NCI-H146 treated with DMSO at 0.1 percent for 48 hours (cell line): ENCODE results near the gene KLK14.

ENCODE experiments used
- DNase-seq: peaks from one replicate; lab custom pipeline; 2025; ENCODE audit not compliant: unreplicated experiment; lab: John Stamatoyannopoulos, UW

Gene KLK14

GRCh38 chr19:51108805-51109146 lies 26.1 kb upstream of the KLK14 start:
- no peak for DNase-seq

- peak; percentile 98 for DNase-seq
Observed at GRCh38 chr19:51108066-51108804, 25.5 kb upstream of the KLK14 start, which contains the start of gene CTU1. Gene CTU1, minus strand, starts transcription at chr19:51108409. Its CDS starts 3,840 bp downstream, at chr19:51104569.

- DNase-seq, result no peak
Observed at GRCh38 chr19:51107406-51108065, 24.8 kb upstream of the KLK14 start.

GRCh38 chr19:51103926-51104341 lies 21.2 kb upstream of the KLK14 start:
- DNase-seq, result no peak

- no peak for DNase-seq
Observed at GRCh38 chr19:51102991-51103390, 20.3 kb upstream of the KLK14 start.

- DNase-seq, result no peak
Observed at GRCh38 chr19:51101171-51101865, 18.6 kb upstream of the KLK14 start.

GRCh38 chr19:51100601-51101000 lies 17.9 kb upstream of the KLK14 start:
- no peak for DNase-seq

GRCh38 chr19:51099047-51099382 lies 16.3 kb upstream of the KLK14 start:
- DNase-seq, result no peak

- no peak for DNase-seq
Observed at GRCh38 chr19:51098365-51099046, 15.8 kb upstream of the KLK14 start.

- no peak for DNase-seq
Observed at GRCh38 chr19:51097796-51098195, 15.1 kb upstream of the KLK14 start.

- peak; percentile 14 for DNase-seq
Observed at GRCh38 chr19:51097166-51097738, 14.6 kb upstream of the KLK14 start.

- DNase-seq, result no peak
Observed at GRCh38 chr19:51096473-51097165, 13.9 kb upstream of the KLK14 start.

GRCh38 chr19:51094696-51095279 lies 12.1 kb upstream of the KLK14 start:
- DNase-seq, result no peak

- DNase-seq, result no peak
Observed at GRCh38 chr19:51093510-51094345, 11.0 kb upstream of the KLK14 start.

- no peak for DNase-seq
Observed at GRCh38 chr19:51093101-51093500, 10.4 kb upstream of the KLK14 start.

GRCh38 chr19:51091895-51092873 lies 9.5 kb upstream of the KLK14 start:
- no peak for DNase-seq

GRCh38 chr19:51091126-51091525 lies 8.4 kb upstream of the KLK14 start:
- no peak for DNase-seq

- DNase-seq, result no peak
Observed at GRCh38 chr19:51090471-51090870, 7.8 kb upstream of the KLK14 start.
